Fibroblast of skin of right biceps (primary cell): ENCODE measurements around the gene UBN1.

Experiments
- DNase-seq: peaks from one replicate; pipeline ENCODE4 v3.0.0-alpha.2; 2013

UBN1 gene

GRCh38 chr16:4860727-4861342 is 13.6 kb downstream of the UBN1 start:
- no peak for DNase-seq

DNA sequence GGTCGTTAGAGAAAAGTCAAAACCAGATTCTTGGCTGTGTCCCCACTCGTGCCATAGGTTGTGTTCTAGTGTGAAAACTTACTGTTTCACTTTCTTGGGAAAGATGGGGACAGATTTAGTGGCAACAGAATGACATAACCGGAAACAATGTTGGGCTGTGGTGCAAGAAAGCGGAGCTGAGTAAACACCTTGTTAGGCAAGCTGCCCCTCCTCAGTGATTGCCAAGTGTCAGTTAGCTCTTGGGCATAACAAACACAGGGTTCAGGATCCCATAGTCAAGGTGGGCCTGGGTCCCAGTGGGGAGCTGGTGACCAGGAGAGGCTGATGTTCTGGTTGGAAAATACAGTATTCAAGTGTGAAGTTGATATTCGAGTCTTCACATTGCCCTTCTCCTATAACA is 15.4 kb downstream of the UBN1 start:
- DNase-seq, result no peak

GRCh38 chr16:4864728-4865127 is 17.4 kb downstream of the UBN1 start:
- no peak for DNase-seq

- no peak for DNase-seq
Observed at GRCh38 chr16:4865231-4865860, 18.1 kb downstream of the UBN1 start.

DNA sequence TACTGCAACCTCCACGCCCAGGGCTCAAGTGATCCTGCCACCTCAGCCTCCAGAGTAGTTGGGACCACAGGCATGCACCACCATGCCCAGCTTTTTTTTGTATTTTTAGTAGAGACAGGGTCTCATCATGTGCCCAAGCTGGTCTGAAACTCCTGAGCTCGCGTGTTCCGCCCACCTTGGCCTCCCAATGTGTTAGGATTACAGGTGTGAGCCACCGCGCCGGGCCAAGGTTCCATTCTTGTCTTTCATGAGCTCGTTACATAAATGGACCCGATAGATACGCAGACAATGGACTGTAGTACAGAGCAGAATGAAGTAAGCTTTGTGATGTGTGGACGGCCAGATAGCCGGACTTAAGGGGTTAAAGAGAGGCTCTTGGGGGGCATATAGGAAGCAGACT is 19.3 kb downstream of the UBN1 start:
- no peak for DNase-seq

- DNase-seq, result no peak
Observed at GRCh38 chr16:4868026-4868425, 20.7 kb downstream of the UBN1 start.

DNA sequence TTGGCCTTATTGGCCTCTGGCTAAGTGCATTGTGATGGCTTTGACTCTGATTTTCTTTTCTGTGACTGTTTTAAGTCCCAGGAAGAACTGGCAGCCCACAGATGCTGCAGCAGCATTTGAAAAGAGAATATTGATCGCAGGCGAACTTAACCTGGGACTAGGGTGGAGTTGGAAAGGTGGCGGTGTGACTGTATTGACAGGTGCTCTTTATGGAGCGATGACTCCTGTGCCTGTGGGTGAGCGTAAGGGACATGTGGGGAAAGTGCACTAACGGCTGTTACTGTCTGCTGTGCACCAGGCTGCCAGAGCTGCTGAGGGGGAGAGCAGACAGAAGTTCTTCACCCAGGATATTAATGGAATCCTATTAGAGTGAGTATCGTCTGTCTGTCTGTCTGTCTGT is 21.3 kb downstream of the UBN1 start:
- DNase-seq, result no peak

DNA sequence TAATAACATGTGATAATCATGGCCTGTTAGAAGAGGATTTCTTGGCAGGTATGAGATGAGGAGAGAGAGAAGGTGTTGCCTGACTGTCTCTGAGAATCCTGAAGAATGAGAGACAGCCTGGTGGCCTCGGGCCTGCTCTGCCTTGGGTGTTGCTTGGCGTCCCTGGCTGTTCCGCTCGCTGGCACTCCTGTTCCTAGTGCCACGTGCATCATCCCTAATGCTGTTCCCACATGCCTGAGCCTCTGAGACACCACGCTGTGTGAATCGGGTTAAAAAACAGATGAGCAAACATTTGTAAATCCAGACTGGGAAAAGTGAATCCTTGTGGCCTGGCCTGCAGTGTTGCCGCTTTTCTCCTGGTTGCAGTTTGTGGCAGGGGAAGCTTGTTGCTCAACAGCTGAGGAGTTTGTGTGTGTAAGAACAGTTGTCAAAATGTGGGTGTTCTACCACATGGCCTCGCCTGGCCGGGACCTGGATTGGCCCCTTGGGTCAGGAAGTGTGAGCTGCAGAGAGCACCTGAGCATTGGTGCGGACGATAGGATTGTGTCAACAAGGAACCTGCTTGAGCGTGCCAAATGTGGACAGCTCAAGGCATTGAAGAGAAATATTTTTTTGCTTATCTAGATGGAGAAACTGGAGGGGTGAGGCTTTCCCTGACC is 22.0 kb downstream of the UBN1 start:
- DNase-seq, result no peak

DNA sequence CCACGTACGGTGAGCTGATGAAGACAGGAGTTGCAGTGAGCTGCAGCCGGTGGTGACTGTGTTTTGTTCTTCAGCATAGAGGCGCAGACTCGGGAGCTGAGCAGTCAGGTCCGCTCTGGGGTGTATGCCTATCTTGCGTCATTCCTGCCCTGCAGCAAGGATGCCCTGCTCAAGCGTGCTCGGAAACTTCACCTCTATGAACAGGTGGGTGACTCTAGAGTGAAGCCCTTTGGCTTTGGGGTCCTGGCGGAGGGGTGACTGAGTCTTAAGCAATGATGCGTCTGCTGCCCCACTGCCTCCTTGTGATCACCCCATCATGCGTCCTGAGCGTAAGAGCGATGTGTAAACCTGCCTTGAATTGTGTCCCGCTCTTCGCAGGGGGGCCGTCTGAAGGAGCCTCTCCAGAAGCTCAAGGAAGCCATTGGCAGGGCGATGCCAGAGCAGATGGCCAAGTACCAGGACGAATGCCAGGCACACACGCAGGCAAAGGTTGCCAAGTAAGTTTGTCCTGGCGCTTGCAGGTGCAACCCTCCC is 22.9 kb downstream of the UBN1 start:
- DNase-seq, result no peak

DNA sequence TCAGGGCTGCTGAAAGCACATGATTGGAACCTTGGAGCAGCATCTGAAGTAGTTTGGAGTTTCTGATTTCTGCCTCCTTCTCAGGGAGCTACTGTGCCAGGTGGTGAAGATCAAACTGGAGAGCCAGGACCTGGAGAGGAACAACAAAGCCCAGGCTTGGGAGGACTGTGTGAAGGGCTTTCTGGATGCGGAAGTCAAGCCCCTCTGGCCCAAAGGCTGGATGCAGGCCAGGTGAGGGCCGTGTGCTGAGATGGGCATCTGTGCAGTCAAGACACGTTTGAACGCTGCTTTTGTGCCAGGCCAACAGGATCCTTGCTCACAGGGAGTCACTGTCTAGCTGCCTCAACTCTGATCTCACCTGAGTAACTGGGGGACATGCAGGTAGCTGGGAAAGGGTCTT is 23.8 kb downstream of the UBN1 start:
- DNase-seq, result no peak

GRCh38 chr16:4873091-4873490 is 25.8 kb downstream of the UBN1 start:
- DNase-seq, result no peak

- DNase-seq, result no peak
Observed at GRCh38 chr16:4874666-4875065, 27.4 kb downstream of the UBN1 start.

DNA sequence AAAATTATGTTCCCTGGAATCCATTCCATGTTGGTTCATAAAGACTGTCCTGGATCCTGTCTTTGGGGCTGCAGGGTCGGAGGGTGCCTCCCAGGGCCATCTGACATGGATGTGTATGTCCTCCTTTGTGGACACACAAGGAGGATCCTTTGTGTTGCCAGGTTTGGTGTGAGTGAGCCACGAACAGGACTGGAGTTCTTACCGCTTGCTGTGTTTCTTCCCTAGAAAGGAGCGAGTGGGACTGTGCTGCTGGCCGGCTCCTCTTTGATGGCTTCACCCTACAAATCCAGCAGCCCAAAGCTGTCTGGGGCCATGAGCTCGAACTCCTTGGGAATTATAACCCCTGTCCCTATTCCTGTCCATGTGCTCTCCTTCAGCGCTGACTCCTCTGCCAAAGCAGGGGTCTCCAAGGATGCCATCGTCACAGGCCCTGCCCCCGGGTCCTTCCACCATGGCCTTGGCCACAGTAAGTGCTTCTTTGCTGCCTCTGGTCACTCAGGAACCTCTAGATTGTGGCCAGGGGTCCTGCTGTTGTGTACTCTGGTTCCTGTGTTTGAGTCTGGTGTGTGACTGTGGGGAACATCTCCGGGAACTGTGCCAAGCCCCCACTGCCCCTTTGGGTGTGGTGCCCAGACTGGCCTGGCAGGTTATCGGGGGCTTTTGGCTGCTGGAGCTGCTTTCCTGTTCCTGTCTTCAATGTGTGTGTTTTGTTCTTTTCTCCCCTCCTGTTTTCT is 29.5 kb downstream of the UBN1 start:
- DNase-seq, result no peak

DNA sequence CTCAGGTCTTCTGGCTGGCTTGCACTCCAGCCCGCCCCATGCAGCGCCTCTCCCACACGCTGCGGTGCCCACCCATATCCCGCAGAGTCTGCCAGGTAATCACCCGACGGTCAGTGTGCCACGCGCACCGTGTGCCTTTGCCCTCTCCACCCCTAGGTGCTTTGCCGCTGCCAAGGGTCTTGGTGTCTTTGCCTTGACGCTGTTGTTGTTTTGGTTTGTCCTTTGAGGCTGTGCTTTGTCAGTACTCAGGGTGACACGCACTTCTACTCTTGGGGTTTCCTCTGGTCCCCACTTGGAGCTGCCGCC is 30.1 kb downstream of the UBN1 start:
- DNase-seq, result no peak

- peak; percentile 35 for DNase-seq
Observed at GRCh38 chr16:4879049-4879448, 31.8 kb downstream of the UBN1 start.

DNA sequence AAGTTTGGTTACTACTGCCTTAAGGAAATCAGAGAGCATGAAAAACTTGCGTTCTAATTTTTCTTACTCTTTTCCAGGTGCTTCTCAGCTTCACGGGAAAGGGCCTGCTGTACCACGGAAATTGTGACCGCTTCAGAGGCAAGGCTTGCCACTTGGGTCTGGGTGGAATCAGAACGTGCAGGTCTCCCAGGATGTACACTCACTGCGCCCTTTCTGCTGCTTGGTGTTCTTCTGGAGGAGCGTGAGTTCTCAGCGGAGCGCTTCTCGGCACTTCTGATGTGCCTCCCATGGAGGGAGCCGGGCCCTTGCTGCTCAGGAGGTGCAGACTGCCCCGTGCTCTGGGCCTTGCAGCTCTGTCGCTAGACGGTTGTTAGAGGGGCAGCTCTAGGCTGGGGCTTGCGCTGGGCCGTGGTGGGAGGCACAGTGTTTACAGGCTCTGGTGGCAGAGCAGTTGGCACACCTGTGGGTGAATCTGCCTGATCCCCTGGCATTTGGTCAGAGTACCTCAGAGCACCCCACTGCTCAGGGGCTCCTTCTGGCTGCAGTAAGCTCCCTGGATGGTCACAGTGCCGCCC is 32.8 kb downstream of the UBN1 start:
- no peak for DNase-seq

DNA sequence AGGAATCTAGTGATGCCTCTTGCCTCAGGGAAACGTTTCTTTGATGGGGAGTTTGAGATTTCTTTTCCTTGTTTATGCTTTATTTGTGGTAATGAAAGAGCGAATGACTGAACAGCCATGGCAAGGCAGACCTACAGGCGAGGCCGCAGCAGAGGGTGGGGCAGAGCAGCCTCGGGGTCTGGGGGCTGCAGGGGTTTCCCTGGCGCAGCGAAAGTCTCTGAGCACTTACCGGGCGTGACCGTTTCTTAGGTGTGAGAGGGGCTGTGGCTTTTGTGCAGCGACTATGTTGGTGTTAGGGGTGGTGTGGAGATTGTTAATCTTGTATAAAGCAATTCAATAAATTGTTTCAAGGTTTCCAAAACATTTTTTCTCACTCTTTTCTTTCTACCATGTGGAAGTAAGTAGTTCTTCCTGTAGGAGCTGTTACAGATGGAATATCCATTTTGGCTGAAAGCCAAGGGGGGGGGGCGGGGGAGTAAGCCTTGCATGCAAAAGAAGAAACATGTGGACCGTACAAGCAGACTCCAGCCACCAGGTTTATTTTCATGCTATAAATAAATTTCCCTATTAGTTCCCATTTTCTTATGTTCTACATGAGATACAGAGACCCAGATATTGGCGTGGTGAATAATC is 34.8 kb downstream of the UBN1 start:
- peak; percentile 56 for DNase-seq

DNA sequence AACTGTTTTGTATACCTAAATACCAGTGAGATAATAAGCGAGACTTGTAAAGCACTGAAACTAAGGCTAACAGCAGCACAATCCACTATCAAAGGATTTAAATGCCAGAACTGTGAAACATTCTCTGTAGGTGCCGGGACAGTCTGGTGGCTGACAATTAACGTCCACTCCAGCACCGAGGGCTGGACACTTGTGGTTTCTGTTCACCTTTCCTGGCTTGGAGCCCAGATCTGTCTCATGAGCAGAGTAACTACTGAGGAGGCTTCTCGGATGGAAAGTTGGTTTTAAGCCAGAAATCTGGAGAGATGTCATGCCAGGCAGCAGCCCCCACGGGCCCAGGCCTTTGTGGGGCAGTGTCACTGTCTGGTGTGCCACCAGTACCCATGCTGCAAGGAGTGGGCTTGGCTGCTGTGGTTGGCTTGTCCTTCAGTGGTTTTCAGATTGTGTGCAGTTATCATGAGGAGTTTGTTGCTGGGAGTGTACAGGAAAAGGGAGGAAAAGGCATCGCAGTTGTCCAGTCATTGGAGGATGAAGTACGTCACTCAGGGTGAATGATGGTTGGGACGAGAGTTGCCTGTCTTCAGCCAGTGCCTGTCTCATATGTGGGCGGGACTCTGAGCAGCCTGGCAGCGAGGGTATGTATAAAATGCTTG is 35.5 kb downstream of the UBN1 start:
- peak; percentile 66 for DNase-seq

DNA sequence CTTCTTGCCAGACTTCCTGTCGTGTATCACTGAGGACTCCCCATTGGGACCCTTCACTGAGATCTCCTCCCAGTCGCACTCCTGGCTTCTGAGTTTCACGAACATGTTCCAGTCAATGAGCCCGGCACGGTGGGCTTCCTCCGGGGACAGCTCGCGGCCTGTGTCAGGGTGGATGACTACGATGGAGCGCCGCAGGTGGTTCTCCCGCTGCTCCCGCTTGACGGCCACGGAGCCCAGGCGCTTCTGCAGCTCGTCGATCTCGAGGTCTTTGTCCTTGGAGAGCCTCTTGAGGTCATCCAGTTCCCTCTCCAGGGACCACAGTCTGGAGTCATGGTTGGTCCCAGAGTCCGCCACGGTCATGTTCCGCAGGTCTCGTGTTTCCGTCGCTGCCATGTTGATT is 36.2 kb downstream of the UBN1 start:
- DNase-seq, result no peak

GRCh38 chr16:4884209-4884608 is 36.9 kb downstream of the UBN1 start:
- DNase-seq, result no peak

DNA sequence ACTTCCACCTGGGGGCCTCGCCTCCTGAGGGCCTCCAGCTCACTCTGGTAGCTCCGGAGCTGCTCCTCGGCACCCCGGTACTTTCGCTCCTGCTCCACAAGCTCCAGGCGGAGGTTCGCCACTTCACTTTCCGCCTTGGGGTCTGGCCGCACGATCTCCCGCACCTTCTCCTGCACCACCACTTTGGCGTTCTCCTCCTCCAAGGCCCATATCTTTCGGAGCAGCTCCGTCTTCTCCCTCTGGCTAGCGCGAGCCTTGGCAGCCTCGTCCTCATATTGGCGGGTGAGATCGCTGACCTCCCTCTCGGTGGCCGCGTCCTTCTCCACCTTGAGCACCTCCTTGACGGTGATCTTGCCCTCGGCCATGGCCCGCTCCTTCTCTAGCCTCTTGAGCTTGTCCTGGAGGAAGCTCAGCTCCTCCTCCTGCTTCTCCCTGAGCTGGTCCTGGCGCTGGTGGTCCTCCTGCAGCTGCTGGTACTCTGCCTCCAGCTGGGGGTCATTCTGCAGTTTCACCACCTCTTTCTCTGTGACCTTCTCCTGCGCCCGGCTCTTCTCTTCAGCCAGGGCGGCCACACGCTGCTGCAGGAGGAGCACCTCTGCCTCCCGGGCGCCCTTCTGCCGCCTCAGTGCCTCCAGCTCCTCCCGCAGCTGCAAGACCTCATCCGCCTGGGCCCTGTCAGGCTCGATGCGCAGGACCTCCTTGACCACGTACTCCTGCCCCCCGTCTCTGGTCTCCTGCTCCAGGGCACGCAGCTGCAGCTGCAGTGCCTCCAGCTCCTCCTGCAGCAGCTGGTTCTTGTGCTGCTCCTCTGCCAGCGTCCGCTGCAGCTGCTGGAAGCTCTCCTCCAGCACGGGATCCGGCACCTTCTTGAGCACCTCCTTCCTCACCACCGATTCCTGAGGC is 37.9 kb downstream of the UBN1 start:
- DNase-seq, result no peak
